K562 (cell line): ENCODE data around the gene SRSF9. TPM values are rescaled to one million over a fixed set of nuclear protein-coding genes. Genes with fewer than 3 reads are reported as not detected.
A peak's percentile ranks its signal among the peaks of the same experiment; 100 is the strongest.

Experiments
- ATAC-seq: fragments of 200-7000 bp; cut with Tn5 transposase; 3 replicates; pipeline ENCODE4 v1.9.1; 2020; ENCODE audit warnings: moderate library complexity
- BruUV-seq: library from RNA; stranded (reverse); fragments of 400-500 nt; replicated peaks from 2 replicates; lab custom pipeline; 2021; lab: Mats Ljungman, UMichigan
- CTCF ChIA-PET: fragments of 300-600 bp; formaldehyde crosslinking; extraction: SDS; loops from one replicate; lab custom pipeline; 2021; ENCODE audit warnings: low intra/inter-chr PET ratio; lab: Yijun Ruan, JAX
- POLR2A ChIA-PET: fragments of 300-600, 350-650 bp; sonication (Branson Sonifier 250); formaldehyde crosslinking; extraction: SDS; loops from one replicate; lab custom pipeline; 2021; ENCODE audit warnings: antibody characterized with exemption, inconsistent platforms; lab: Yijun Ruan, JAX
- DNase-seq, 4 experiments: peaks; one replicate each; pipeline versions ENCODE4 v3.0.0 to v3.0.0-alpha.2; 2011 to 2018; ENCODE audit warnings: low spot score in 3 of 4, mixed read lengths in 3 of 4; ENCODE audit errors: extremely low read depth in 1 of 4
- FAIRE-seq: peaks from 2 replicates; lab custom pipeline; 2011; peaks lifted over from hg19 to GRCh38; lab: Jason Lieb, UNC
- H2AFZ ChIP-seq: 2 replicates; pipeline ENCODE4 v1.6.0; 2011; ENCODE audit warnings: low read depth, low read length, control low read depth, inconsistent platforms
- H3K27ac ChIP-seq: fragments of 200-600 bp; 3 replicates; pipeline ENCODE4 v1.8.0; 2011; ENCODE audit warnings: low read depth, mild to moderate bottlenecking, control low read depth, inconsistent platforms, low read length, moderate library complexity, mixed read lengths; ENCODE audit errors: extremely low read depth
- H3K27me3 ChIP-seq, 2 experiments: fragments of 300-600 bp in 1 of 2; 2 replicates in 1 of 2; 3 replicates in 1 of 2; pipeline versions ENCODE4 v1.6.0 to v1.8.0; 2011; ENCODE audit warnings: inconsistent platforms in 2 of 2, low read length in 2 of 2, mild to moderate bottlenecking in 1 of 2, mixed read lengths in 1 of 2, moderate library complexity in 1 of 2; ENCODE audit not compliant: control insufficient read depth in 2 of 2, insufficient read depth in 2 of 2
- H3K36me3 ChIP-seq: fragments of 300-600 bp; 3 replicates; pipeline ENCODE4 v1.8.0; 2011; ENCODE audit warnings: mild to moderate bottlenecking, low read length, inconsistent platforms; ENCODE audit not compliant: control insufficient read depth, insufficient read depth
- H3K4me1 ChIP-seq, 2 experiments: fragments of 200-600 bp in 1 of 2; replicated peaks in 1 of 2; 2 replicates in 1 of 2; 3 replicates in 1 of 2; pipeline versions ENCODE4 v1.5.1 to v1.8.0; 2011; ENCODE audit warnings: inconsistent platforms in 2 of 2, low read length in 2 of 2, mild to moderate bottlenecking in 1 of 2, mixed read lengths in 1 of 2, moderate library complexity in 1 of 2; ENCODE audit not compliant: control insufficient read depth in 2 of 2, insufficient read depth in 2 of 2
- H3K4me2 ChIP-seq: 2 replicates; pipeline ENCODE4 v1.6.1; 2011; ENCODE audit warnings: low read length, control low read depth, inconsistent platforms, mixed read lengths; ENCODE audit not compliant: insufficient read depth
- H3K4me3 ChIP-seq: fragments of 200-600 bp; sonication (generic), shearing (Covaris generic); 2 replicates; pipeline ENCODE4 v1.5.1; 2016; ENCODE audit warnings: control low read depth, inconsistent platforms
- H3K79me2 ChIP-seq: fragments of 200-600 bp; 3 replicates; pipeline ENCODE4 v1.8.0; 2011; ENCODE audit warnings: low read length, inconsistent platforms; ENCODE audit not compliant: control insufficient read depth, insufficient read depth
- H3K9ac ChIP-seq, 2 experiments: 2 replicates each; pipeline versions ENCODE4 v1.6.0 to v1.6.1; 2011; ENCODE audit warnings: low read depth in 2 of 2, low read length in 2 of 2, control low read depth in 1 of 2, inconsistent platforms in 1 of 2, mild to moderate bottlenecking in 1 of 2, mixed read lengths in 1 of 2; ENCODE audit not compliant: insufficient read depth in 1 of 2
- H3K9me1 ChIP-seq: one replicate; pipeline ENCODE4 v1.6.0; 2011; ENCODE audit warnings: inconsistent platforms, mild to moderate bottlenecking, low read length, moderate library complexity; ENCODE audit not compliant: control insufficient read depth, insufficient read depth
- H3K9me3 ChIP-seq: replicated peaks from 2 replicates; pipeline ENCODE4 v1.5.1; 2011; ENCODE audit warnings: low read depth, low read length, inconsistent platforms; ENCODE audit not compliant: control insufficient read depth, insufficient read depth
- H4K20me1 ChIP-seq: replicated peaks from 2 replicates; pipeline ENCODE4 v1.6.1; 2011; ENCODE audit warnings: low read length, inconsistent platforms, mixed read lengths; ENCODE audit not compliant: control insufficient read depth, insufficient read depth
- in situ Hi-C: fragments of 300-500 bp; cut with MboI; formaldehyde crosslinking; loops from 4 replicates; pipeline ENCODE4 v1.15.0; 2018; ENCODE audit warnings: inconsistent platforms, mixed read lengths
- intact Hi-C: fragments of 100-400 bp; cut with micrococcal nuclease; formaldehyde crosslinking; loops from 2 replicates; pipeline ENCODE4 v1.14.2; 2022
- polyA plus RNA-seq, 8 experiments: library from polyadenylated mRNA; depleted of rRNA in 4 of 8; stranded (reverse) in 5 of 8; unstranded in 3 of 8; fragments of >200 nt; fragmentation: Nextera tagmentation in 2 of 8; fragmentation: Illumina TruSeq in 1 of 8; extraction: Ambion mirVana in 2 of 8; extraction: Trizol in 1 of 8; gene quantifications; 2 replicates each; pipeline versions ENCODE4 v1.2.1 to v1.2.3, GENCODE V29; 2011 to 2014; ENCODE audit warnings: inconsistent platforms in 1 of 8, missing spikeins in 1 of 8
- total RNA-seq, 7 experiments: library from RNA; depleted of rRNA in 6 of 7; stranded (reverse); fragments of >200 nt in 6 of 7; fragmentation: Illumina TruSeq in 2 of 7; extraction: Trizol in 2 of 7; gene quantifications; 2 replicates each; pipeline versions ENCODE4 v1.2.1 to v1.2.3, GENCODE V29; 2011 to 2021; ENCODE audit warnings: low replicate concordance in 1 of 7
- TF ChIP-seq, protein P1 (sequence below): fragments of 150-350 bp; IDR thresholded peaks from 2 replicates; pipeline ENCODE4 v1.6.1; 2014; ENCODE audit warnings: low read depth, mild to moderate bottlenecking, low read length, borderline replicate concordance

SRSF9 gene
- total and polyA plus RNA-seq, 9 of the 15 experiments (the other 6 are each of a cell fraction or from before 2014, with no cell fraction given), result 40.3 to 291 (median 230) TPM

DNA sequence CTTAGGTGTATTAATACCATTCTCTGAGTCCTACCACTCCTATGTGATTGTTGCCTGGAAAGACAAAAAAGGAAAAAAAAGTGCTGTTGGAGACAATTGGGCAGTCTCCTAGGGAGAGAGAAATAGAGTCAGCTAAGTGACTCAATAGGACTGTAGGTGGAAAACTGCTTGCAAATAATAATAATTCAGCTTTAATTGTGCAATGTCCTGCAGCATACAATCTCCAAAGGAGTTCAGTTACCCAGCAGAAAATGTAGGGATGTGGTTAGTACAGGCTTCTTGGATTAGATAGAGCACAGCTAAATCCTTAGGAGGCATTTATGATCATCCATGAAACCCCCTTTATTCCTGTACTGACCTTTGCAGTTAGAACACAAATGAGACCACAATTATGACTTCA, 3.0 kb upstream of the SRSF9 start:
- Histone ChIP-seq H3K27ac (peak overlapping the region; percentile 38; the same call in 1 of the 3 replicates), H3K36me3 (peaks cover 11% of the 10 kb centered on the region; the same call in 2 of the 3 replicates), H3K9ac (peak overlapping the region in 1 of 2 experiments; percentile 36; a peak in 2 of 4 replicates), H3K9me1 (no peaks in the 10 kb centered on the region), H3K27me3 (no peaks in the 10 kb centered on the region), H3K4me3 (no peak overlapping the region), H2AFZ (no peak overlapping the region), H4K20me1 (peaks cover 13% of the 10 kb centered on the region; the same call in 1 of the 2 replicates), H3K4me2 (peak overlapping the region; percentile 44), H3K9me3 (no peaks in the 10 kb centered on the region), H3K4me1 (peaks cover 35% of the 10 kb centered on the region in 2 experiments), H3K79me2 (peaks cover 77% of the 10 kb centered on the region)
- ChIA-PET CTCF (interaction anchor here (0.5 kb wide), 1 partner anchor 25 kb away, joined by 3 read pairs; no protein-coding TSS in a partner anchor), POLR2A (interaction anchor here (0.8 to 2.8 kb wide), 11 partner anchors 8 to 180 kb away, joined by 3 to 8 read pairs (median 4); partner anchors contain the start of genes COQ5, DYNLL1 and POP5)
- no TSS peak for BruUV-seq
- intact Hi-C loops, result no loop called here
- ATAC-seq (no peak), FAIRE-seq (no peak), DNase-seq (no peak)
- in situ Hi-C loops, result no loop called here
- TF ChIP-seq, protein P1, sequence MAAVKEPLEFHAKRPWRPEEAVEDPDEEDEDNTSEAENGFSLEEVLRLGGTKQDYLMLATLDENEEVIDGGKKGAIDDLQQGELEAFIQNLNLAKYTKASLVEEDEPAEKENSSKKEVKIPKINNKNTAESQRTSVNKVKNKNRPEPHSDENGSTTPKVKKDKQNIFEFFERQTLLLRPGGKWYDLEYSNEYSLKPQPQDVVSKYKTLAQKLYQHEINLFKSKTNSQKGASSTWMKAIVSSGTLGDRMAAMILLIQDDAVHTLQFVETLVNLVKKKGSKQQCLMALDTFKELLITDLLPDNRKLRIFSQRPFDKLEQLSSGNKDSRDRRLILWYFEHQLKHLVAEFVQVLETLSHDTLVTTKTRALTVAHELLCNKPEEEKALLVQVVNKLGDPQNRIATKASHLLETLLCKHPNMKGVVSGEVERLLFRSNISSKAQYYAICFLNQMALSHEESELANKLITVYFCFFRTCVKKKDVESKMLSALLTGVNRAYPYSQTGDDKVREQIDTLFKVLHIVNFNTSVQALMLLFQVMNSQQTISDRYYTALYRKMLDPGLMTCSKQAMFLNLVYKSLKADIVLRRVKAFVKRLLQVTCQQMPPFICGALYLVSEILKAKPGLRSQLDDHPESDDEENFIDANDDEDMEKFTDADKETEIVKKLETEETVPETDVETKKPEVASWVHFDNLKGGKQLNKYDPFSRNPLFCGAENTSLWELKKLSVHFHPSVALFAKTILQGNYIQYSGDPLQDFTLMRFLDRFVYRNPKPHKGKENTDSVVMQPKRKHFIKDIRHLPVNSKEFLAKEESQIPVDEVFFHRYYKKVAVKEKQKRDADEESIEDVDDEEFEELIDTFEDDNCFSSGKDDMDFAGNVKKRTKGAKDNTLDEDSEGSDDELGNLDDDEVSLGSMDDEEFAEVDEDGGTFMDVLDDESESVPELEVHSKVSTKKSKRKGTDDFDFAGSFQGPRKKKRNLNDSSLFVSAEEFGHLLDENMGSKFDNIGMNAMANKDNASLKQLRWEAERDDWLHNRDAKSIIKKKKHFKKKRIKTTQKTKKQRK, result no peak
